GM12891 (cell line): ENCODE data around the gene PNRC1.
"Not testable (repeated sequence)": the region's sequence is repeated elsewhere in the genome, so short reads cannot be mapped to it uniquely, and the experiment has no call there.

Experiments
- DNase-seq: peaks from one replicate; pipeline ENCODE4 v3.0.0; 2011; ENCODE audit warnings: low spot score; ENCODE audit not compliant: insufficient read length
- FAIRE-seq: peaks from 2 replicates; lab custom pipeline; 2011; peaks lifted over from hg19 to GRCh38; lab: Jason Lieb, UNC
- PAX5 ChIP-seq: IDR thresholded peaks from 2 replicates; pipeline ENCODE4 v1.6.1; 2011; ENCODE audit warnings: low read length, moderate library complexity, mild to moderate bottlenecking; ENCODE audit not compliant: insufficient read depth, severe bottlenecking
- POLR2A ChIP-seq: IDR thresholded peaks from 2 replicates; pipeline ENCODE4 v1.6.1; 2011; ENCODE audit warnings: low read depth, low read length, control low read depth
- POLR2AphosphoS5 ChIP-seq: IDR thresholded peaks from 2 replicates; pipeline ENCODE4 v1.6.1; 2011; ENCODE audit warnings: low read depth, low read length, control low read depth
- POU2F2 ChIP-seq: IDR thresholded peaks from 2 replicates; pipeline ENCODE4 v1.6.1; 2011; ENCODE audit warnings: low read depth, mild to moderate bottlenecking, control low read depth, low read length, moderate library complexity
- SPI1 ChIP-seq: IDR thresholded peaks from 2 replicates; pipeline ENCODE4 v1.6.1; 2011; ENCODE audit warnings: low read depth, low read length, control low read depth
- TAF1 ChIP-seq: IDR thresholded peaks from 2 replicates; pipeline ENCODE4 v1.6.1; 2011; ENCODE audit warnings: low read depth, low read length, control low read depth

The PNRC1 gene

DNA sequence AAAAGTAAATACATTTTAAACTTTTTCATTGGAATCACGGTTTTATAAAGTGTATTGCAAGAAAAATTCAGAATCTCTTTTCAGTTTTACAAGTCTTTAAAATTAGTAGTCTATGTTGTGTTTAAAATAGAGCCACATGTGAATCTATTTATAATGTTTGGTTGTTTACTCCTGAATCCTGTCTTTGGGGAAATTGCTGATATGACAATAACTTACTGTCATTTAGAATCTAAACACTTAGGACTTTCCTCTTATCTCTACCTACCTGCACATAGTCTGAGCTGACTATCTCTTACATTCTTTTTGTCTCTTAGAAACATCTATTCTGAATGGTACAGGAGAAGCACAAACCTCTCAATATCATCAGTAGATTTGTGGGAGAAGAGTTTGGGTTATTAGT lies 41.4 kb downstream of the PNRC1 start:
- TF ChIP-seq POLR2AphosphoS5, result no peak
- no peak for TF ChIP-seq POLR2A
- TF ChIP-seq SPI1, result no peak
- DNase-seq (no peak), FAIRE-seq (no peak)

DNA sequence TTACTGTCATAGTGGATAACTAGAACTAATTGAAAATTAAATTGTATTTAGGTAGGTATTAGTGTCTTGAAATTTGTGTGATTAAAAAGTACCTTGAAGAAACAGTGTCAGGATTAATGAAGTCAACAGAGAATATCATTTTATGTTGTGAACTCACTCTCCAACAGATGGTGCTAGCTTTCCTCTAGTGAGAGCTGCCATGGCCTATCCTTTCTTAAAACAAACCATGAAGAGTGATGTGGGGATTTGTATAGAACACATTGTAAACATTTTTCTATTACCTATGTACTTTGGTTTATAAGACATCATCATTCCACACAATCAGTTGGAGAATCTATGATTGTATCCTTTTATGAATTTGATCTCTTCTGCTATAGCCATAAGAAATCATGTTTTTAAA lies 42.1 kb downstream of the PNRC1 start:
- TF ChIP-seq SPI1 (no peak), POU2F2 (no peak), TAF1 (no peak), PAX5 (no peak), POLR2AphosphoS5 (no peak), POLR2A (no peak)
- peak; percentile 40 for FAIRE-seq
- no peak for DNase-seq

DNA sequence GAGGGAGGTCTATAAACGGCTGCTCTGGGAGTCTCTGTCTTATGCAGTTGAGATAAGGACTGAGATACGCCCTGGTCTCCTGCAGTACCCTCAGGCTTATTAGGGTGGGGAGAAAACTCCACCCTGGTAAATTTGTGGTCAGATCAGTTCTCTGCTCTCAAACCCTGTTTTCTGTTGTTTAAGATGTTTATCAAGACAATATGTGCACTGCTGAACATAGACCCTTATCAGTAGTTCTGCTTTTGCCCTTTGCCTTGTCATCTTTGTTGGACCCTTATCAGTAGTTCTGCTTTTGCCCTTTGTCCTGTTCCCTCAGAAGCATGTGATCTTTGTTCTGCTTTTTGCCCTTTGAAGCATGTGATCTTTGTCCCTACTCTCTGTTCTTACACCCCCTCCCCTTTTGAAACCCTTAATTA lies 47.7 kb downstream of the PNRC1 start:
- not testable (repeated sequence) for FAIRE-seq, DNase-seq

DNA sequence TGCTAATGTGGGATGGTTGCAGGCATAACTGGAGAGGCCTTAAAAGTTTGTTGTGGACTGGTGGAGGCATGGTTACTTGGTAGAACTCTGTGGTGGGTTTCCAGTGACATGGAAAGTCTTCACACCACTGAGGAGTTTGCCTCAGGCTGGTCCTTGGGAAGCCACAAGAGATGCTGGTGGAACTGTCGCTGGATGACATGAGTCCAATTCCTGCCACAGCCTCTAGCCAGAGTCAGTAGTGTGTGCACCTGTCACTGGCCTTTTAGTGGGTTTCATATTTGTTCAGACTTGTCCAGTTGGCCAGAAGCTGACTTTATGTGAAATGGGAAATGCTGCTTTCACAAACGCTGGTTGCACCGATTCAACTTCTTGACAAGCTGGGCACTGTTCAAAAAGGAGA lies 51.0 kb downstream of the PNRC1 start:
- no peak for DNase-seq
- FAIRE-seq, result peak; percentile 54
- no peak for TF ChIP-seq POU2F2
- no peak for TF ChIP-seq POLR2A
- no peak for TF ChIP-seq SPI1
- TF ChIP-seq PAX5, result no peak
- no peak for TF ChIP-seq POLR2AphosphoS5
- no peak for TF ChIP-seq TAF1

DNA sequence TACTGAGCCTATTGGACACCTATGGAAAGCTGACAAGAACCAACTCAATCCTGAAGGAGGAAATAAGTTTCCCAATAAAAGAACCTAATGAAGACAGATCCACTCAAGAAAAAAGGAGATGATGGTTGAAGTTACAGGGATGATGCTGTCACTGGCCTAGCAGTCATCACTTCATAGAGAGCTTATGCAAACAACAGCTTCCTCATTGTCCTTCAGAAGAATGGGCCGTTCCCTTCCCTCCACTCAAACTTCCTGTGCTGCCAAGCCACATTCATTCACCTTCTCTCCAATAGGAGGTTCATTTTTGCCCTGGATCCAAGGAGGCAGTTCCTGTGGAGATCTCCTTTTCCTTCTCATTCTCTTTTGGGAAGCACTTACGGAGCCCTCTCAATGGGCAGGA lies 51.5 kb downstream of the PNRC1 start:
- FAIRE-seq, result no peak
- no peak for TF ChIP-seq POLR2A
- no peak for TF ChIP-seq PAX5
- no peak for TF ChIP-seq POLR2AphosphoS5
- TF ChIP-seq POU2F2, result no peak
- no peak for DNase-seq

DNA sequence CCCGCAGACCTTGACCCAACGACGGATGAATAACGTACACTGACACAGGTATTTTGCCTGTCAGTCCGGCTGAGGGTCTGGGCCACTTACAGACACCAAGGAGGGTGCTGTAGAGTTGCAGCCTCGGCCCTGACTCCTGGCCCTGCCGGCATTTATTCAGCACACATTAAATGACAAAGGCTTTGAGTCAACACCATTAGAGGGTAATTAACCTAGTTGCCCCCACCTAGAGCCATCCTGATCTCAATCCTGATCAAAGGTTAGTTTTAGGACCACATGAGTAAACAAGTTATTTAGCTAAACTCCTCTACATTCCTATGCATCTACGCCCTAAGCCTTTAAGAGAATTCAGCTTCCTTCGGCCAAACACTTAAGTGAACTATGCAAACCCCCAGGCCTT lies 53.4 kb downstream of the PNRC1 start:
- FAIRE-seq, result no peak
- DNase-seq, result no peak
- no peak for TF ChIP-seq TAF1
- TF ChIP-seq POU2F2, result no peak
- TF ChIP-seq SPI1, result no peak
- TF ChIP-seq POLR2A, result no peak
- TF ChIP-seq POLR2AphosphoS5, result no peak
- TF ChIP-seq PAX5, result no peak

DNA sequence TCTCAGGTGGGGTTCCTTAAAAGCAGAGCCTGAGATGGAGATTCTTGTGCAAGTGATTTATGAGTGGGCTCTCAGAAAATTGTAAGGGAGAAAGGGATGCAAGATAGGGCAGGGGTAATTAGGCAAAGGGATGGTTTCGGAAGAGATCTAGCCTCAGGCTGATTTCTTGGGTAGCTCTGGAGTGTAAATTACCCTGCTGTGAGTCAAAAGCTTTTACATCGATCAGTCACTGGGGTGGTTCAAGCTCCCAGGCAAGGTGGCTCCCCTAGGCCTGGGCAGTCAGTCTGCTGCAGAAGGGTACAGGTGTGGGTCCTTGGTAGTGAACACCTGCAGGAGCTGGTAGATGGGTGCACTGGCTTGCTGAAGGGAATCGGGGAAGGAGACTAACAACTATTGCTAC lies 54.2 kb downstream of the PNRC1 start:
- no peak for DNase-seq
- FAIRE-seq, result no peak
- no peak for TF ChIP-seq POU2F2
- TF ChIP-seq TAF1, result no peak
- no peak for TF ChIP-seq PAX5
